NB4 (cell line): ENCODE results near the gene GPR155.
A peak's percentile ranks its signal among the peaks of the same experiment; 100 is the strongest.

Experiments
- DNase-seq: peaks from one replicate; pipeline ENCODE4 v3.0.0; 2010; ENCODE audit warnings: low read depth
- H3K4me3 ChIP-seq: one replicate; pipeline ENCODE4 v1.5.1; 2011; ENCODE audit warnings: mild to moderate bottlenecking, low read depth, low read length, moderate library complexity
- CTCF ChIP-seq: IDR thresholded peaks from one replicate; pipeline ENCODE4 v1.5.1; 2012; ENCODE audit warnings: low read depth, low read length
- MYC ChIP-seq: IDR thresholded peaks from 2 replicates; pipeline ENCODE4 v1.6.1; 2011; ENCODE audit warnings: low read depth, low read length
- POLR2A ChIP-seq: IDR thresholded peaks from 2 replicates; pipeline ENCODE4 v1.6.1; 2011; ENCODE audit warnings: mild to moderate bottlenecking; ENCODE audit not compliant: insufficient read length; ENCODE audit errors: extremely low read depth
- TF ChIP-seq, protein P1 (sequence below): IDR thresholded peaks from 2 replicates; pipeline ENCODE4 v1.6.1; 2011; ENCODE audit warnings: low read depth, low read length

GPR155 gene

DNA sequence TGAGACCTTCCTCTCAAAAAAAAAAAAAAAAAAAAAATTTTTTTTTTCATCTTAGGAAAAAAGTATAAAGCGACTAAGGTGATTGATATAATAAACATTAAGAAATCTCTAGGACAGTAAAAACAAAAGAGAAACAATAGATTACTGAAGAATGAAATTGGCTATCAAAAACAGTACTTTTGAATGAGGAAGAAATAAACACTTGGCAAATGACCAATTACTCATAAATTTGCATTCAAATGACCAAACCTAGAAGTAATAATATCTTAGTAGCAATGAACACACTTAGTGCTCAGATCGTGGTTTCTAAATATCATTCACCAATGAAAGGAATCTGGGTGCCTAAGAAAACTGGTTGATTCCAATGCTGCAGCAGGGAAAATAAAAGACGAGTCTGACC lies 101.6 kb downstream of the GPR155 start:
- no peak overlapping the region for H3K4me3 ChIP-seq
- DNase-seq: no peak
- TF ChIP-seq, protein P1, sequence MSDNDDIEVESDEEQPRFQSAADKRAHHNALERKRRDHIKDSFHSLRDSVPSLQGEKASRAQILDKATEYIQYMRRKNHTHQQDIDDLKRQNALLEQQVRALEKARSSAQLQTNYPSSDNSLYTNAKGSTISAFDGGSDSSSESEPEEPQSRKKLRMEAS: no peak
- no peak for TF ChIP-seq MYC
- TF ChIP-seq CTCF: no peak
- TF ChIP-seq POLR2A: no peak

DNA sequence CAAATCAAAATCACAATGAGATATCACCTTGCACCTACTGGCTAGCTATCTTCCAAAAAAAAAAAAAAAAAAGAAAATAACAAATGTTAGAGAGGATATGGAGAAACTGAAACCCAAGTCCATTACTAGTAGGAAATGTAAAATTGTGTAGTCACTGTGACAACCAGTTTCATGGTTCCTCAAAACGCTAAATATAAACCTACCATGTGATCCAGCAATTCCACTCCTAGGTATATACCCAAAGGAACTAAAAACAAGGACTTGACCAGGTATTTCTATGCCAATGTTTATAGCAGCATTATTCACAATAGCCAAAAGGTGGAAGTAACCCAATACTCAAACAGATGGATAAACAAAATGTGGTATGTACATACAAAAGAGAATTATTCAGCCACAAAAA lies 103.0 kb downstream of the GPR155 start:
- no peak overlapping the region for H3K4me3 ChIP-seq
- DNase-seq: peak; percentile 31
- TF ChIP-seq CTCF: no peak
